Stimulated activated CD8-positive, alpha-beta memory T cell treated with anti-CD3 and anti-CD28 coated beads, Interleukin-12 subunit alpha, Interleukin-12 subunit beta, amount 100 ng/mL, for 24 hours (primary cell): Measurements from ENCODE around the gene TCF4.

ENCODE experiments used
- DNase-seq: peaks from one replicate; pipeline ENCODE4 v3.0.0-alpha.2; 2020; ENCODE audit errors: extremely low read depth

TCF4 gene

GRCh38 chr18:55351241-55351691 is 236.7 kb downstream of the TCF4 start:
- DNase-seq = no peak

DNA sequence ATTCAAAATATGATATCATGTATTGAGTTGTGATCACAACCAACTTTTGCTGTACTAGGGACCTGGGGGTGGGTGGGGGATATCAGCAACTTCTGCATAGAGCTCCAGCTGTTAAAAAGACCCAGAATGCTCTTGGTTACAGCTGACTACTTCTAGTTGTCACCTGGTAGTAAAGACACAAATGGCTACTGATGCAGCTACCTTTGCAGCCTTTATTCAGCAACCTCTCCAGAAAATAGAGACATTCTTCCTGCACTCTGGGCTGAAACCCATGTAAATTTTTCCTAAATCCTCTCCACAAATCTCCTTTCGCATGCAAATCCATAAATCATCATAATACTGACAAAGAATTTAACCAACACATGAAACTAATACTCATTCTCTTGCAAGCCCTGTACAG is 238.3 kb downstream of the TCF4 start:
- DNase-seq = no peak

DNA sequence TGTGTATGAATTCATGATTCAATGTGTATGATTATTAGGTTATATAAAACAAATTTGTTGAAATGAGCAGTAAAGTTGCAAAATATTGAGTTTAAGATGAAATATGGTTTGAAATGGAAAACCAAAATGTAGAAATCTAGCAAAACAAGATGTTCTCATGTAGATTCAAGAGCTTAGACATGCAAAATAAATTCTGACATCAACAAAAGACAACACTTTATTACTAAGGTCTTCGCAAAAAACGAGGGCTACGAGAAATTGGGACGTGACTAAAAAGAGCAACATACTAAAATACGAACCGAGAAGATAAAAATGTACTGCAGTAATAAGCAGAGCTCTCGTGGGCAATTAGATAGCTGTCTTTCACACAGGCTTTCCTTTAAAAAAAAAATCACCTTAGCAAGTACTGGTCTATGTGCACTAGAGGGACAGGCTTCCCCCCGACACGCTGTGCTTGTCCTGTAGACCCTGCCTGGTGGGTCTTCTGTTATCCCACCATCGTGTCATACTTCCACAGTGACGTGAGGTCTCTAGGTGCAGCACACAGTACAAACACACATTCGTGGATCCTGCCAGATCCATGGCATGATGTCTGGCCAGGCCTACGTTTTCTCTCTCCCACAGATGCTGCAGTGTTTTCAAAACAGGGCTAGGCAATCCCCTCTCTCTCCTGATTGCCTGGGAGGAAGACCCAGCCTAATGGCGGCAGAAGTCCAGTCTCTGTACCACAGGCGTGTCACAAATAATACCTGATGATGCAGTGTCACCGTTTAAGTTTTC is 240.8 kb downstream of the TCF4 start:
- no peak for DNase-seq

DNA sequence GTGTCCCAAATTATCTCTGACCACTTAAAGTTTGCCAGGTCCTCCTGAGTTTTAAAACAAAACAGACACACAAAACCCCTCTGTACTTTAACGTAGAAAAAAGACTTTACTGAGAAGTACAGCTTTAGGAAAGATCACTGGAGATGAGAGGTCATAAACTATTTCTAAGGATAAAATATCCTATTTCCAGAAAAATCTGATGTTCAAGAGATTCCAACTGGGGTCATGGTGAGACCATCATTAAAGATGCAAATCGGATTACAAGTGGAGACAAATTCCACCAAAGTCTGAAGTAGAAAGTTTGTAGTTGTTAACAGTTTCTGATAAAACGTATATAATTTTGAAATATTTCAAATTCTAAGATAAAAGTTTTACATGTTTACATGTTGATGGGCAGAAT is 241.6 kb downstream of the TCF4 start:
- DNase-seq = no peak

DNA sequence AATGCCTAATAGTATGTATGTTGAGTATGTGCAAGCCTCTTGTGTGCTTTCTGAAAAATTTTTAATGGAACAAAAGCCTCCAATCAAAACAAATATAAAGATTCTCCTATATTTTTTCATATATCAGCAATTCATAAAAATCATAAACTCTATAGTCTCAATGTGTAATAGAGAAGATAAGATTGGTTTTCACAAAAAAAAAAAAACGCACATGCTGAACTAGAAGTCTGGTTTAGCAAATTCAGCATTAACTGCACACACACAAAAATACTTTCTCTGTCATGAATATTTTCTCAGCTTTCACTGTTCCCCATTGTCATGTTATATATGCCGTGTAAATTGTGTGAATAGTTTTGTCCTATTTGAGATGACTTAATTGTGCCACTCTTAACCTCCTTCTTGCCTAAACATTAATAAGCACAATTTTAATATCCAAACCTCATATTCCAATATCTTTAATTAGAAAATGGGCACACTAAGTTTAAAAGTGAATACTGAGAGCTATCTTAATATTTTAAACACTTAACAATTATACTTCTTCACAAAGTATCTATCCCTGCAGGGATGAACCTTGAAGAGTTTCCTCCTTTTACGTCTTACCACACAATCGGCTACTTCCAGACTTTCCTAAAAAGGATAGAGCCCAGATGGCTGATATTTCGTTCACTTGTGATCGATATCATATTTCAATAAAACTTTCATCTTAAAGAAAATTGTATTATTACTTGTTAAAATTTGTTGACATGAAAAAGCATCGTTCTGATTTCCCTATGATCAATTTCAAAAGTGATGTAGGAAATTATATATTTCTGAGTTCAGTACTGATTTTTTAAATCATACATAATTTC is 242.7 kb downstream of the TCF4 start:
- no peak for DNase-seq

DNA sequence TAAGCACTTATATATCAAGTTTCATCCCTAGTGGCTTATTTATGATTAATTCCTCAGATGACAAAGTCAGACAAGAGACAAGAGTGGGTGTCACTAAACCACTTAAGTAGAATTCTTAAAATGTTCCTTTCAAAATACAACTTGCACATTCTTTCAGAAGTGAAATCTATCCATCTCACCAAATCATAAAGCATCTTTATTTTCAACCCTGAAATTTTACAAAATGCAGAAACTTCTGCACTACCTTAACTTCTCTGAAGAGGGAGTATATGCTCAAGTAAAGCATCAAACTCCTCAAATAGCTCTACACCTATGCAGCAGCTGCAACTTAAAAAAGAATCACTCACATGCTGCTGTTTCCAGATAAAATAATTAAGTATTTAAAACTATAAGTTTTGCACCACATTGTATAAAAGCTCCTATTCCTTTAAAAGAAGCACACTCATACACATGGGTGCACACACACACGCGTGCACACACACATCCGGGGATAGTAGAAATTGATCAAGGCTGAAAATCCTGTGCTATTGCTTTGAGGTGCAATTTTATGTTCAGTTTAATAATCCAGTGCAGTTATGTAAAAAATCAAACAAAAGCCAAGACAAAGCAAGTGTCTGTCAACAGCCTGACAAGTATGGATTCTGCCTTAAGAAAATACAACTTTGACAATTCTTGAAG is 244.5 kb downstream of the TCF4 start:
- DNase-seq = no peak

DNA sequence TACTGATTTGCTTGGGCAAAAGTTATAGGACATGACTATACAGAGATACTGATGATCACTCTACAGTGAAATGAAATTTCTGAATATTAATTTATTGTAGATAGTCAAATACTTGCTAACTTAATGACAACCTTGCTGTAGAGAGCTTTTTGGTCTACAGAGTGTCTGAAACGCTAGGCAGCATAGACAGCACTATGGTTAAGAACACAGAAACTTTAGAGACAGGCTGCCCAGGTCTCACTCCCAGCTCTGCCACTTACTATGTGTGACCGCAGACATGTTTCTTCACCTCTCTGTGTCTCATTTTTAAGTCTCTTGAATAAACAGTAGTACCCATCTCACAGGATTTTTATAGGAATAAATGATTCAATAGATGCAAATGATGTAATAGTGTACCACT is 247.0 kb downstream of the TCF4 start:
- DNase-seq = no peak

- no peak for DNase-seq
Measured at GRCh38 chr18:55339990-55340389, 248.0 kb downstream of the TCF4 start.

DNA sequence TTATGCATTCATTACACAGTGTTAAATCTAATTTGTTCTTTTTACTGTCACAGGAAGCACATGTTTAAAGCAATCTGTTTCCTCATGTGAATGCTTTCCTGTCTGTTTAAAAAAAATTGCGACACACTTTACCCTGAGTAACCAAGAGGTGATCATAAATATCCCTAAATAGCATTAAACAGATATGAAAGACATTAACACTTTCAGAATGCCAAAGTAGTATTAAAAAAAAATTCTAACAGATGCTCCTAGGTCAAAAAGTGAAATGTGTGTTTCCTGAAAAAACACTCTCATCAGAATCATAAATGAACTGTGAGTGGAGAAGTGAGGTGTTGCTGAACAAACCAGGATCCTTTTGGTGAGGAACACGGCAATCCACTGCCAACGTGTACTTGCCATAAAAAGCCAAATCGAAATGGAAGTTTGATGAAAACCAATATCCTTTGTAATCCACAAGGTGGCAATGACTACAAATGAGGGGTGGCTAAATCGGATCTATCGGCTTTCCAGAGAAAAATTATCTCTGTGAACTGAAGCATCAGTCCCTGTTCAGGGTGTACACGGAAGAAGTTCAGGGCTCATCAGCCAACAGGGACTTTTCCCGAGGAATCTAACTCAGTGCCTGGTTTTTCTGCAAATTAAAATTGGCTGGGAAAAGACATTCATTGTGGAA is 248.9 kb downstream of the TCF4 start:
- DNase-seq = no peak

DNA sequence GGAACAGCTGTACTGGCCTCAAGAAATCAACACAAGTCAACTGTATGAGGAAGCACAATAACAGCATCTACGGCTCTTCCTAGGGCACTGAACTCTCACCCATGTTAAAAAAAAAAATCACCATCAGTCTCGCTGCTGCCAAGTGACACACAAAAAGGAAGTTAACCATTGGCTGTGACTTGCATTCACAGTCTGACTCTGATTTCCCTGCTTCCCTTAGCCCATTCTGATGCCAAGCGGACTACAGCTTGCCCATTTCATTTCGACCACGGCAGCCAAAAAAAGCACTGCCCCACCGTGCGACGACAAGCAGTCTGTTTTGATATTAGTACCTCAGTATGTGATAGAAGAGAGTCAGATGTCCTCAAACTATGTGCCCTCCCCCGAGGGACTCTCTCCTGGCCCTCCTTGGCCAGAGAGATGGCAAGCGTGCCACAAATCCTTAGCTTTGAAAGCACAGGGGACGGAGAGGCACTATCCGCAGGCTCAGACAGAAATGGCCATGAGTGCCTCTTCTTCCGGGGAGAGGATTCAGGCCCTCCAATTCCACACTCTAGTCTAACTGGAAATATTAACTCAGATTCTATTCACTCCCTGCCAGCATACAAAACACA is 250.0 kb downstream of the TCF4 start:
- no peak for DNase-seq

DNA sequence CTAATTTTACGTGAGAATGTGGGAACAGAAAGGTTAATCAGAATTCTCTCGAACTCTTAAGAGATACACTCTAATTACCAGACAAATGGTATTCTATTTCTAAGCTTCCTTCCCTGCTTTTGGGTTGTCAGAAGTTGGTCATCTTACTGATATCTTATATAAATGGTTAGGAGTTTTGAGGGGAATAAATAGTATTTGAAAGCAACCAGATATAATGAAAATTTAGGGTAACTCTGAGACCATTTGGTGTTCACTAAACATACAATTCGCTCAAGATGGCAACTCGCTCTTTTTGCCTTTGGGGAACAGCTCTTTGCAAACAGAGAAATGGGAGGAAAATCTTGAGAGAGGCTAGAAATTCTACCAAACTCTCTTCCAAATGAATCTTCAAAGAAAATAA is 250.9 kb downstream of the TCF4 start:
- DNase-seq = no peak

DNA sequence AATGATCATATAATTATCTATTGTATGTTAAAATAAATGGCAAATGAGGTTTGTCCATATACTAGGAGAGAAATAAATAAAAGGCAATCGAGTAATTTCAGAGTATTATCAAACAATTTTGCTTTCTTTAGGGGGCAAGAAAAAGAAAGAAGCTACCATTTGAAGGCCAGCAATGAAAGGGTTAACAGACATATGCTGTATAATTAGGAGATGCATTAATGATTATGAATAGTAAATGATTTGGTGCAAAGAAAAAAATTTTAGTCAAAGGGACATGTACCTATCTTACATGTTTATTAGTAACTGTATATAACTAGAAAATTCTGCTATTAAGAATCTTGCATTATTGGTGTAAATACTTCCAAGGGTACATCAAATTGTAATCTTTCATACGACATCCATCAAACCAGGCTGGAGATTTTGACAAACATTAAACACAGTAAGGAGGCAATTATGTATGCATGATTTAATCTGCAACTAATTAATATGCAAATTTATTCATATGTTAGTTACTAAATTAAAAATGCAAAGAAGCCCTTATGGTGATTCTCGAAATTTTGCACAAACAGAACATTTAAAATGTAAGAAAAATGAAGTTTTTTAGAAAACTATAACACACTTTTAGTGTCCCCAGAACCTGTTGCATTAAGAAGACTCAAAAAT is 251.4 kb downstream of the TCF4 start:
- DNase-seq = no peak

- DNase-seq = no peak
Measured at GRCh38 chr18:55334875-55335274, 253.1 kb downstream of the TCF4 start.

DNA sequence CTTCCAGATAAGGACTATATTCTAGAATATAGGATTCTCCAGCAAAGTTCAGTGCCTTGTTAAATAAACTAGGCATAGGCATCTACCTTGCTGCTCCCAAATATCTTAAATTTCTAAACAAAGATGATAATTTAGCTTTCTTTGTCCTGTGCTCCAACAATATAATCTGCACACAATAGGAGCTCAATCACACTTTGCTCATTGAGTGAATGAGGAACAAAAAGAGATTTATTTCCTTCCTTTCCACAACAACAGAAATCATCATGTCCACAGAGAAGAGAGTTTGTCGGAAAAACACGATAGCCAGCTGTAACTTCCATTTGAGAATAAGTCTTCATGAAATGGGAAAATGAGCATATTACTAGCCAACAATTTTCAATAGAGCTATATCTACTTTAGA is 256.7 kb downstream of the TCF4 start:
- no peak for DNase-seq

DNA sequence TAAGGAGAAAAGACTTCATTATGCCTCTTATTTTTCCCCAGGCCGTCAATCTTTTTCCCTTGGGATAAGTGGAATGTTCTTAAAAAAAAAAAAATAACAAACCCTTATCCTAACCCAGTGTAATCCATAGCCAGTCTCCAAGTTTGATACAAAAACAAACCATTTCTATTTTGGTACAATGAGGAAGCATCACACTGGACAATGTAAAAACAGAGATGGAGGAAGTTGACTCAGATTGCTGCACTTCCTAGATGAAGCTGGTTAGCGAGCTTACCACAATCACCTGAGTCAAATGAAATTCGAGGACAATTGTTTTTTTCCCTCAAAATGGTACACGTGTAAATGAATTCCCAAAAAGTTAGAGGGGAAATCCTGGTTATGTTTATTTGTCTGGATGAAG is 259.7 kb downstream of the TCF4 start:
- DNase-seq = no peak

DNA sequence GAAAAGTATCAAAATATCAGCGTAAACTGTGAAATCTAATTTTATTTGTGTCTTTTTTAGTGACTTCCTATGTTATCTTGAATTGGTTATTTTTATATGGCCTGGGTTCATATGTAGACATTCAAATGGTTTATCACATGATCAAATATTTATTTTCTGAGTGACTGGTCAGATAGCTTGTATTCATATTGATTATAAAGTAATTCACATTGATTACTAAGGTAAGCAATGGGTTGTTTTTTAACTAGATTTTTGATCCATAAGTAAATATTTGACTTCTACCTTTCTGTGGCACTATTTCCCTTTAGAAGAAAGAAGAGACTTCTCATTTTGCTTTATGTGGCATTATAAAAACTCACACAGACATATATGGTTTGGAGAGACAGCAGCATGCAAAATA is 260.5 kb downstream of the TCF4 start:
- no peak for DNase-seq

GRCh38 chr18:55326134-55326533 is 261.9 kb downstream of the TCF4 start:
- DNase-seq = no peak

DNA sequence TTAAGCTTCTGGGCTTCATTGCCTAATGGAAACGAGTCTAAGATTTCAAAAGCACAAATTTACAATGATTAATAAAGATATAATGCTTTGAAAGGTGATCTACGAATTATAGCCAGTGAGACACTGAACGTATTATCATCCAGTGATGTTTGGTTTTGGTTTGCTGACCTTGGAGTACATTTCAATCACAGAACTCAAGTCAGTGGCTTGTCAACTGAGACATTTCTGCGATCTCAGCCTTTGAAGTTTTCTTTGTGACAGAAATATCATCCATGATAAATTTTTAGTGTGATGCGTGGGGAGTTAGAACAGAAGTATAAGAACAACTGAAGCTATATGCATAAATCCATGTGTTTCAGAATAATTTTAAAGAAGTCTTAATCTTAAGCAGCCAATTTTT is 263.8 kb downstream of the TCF4 start:
- no peak for DNase-seq

DNA sequence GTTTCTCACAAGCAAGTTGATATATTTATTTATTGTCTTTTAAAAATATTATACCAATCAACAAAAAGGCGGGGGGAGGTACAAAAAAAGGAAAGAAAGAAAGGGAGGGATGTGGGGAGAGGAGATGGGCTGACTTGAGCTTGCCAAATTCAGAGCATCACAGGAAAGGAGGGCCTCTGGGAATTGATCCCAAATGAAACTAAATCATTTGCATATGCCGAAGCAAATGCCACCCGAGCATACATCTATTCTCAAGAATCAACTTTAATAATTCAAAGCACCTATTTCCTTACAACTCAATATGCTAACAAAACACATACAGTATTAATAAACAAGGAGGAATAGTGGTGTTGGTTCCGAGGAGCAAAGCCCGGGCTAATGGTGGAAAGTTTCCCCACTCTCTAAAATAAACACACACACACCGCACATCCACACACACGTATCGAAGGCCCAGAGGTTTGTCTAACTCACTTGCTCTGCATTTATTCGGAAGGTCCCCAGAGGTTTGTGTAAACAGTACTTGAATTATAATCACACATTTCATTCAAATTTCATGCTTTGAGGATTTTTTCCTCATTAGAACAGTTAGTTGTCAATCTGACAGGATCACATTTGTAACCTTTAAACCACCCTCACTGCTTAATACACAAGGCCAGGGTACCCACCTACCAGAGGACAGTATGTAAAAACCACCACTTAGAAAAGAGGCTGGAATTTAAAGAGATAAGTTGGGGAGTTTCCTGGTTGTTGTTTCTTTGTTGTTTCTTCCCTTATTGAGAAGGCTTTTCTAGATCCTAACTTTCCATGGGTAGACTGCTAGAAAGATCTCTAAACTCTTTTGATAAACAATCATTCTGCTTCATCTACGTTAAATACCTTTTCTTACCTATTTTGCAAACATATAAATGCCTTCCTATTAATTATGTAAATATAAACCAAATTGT is 264.7 kb downstream of the TCF4 start:
- no peak for DNase-seq

GRCh38 chr18:55322178-55322735 is 265.7 kb downstream of the TCF4 start:
- DNase-seq = no peak
